HCT116 (cell line): ENCODE data around the gene PPM1H.

Experiments
- EZH2 ChIP-seq: fragments of 200-600 bp; sonication (generic); IDR thresholded peaks from 2 replicates; pipeline ENCODE4 v1.6.1; 2017; ENCODE audit warnings: antibody characterized with exemption, mixed run types
- YY1 ChIP-seq: IDR thresholded peaks from 2 replicates; pipeline ENCODE4 v1.6.1; 2011; ENCODE audit warnings: low read length, low read depth, moderate library complexity, mild to moderate bottlenecking; ENCODE audit not compliant: insufficient replicate concordance; ENCODE audit errors: extremely low read depth
- TF ChIP-seq, protein P1 (sequence below), 3 experiments: fragments of 200-600 bp in 1 of 3; sonication (generic) in 1 of 3; IDR thresholded peaks in 2 of 3; conservative IDR thresholded peaks in 1 of 3; 2 replicates each; pipeline ENCODE4 v1.5.1; 2012 to 2017; ENCODE audit warnings: low read depth in 2 of 3, low read length in 2 of 3, antibody characterized with exemption in 1 of 3, borderline replicate concordance in 1 of 3, control low read depth in 1 of 3, mild to moderate bottlenecking in 1 of 3, mixed read lengths in 1 of 3, mixed run types in 1 of 3, moderate library complexity in 1 of 3; ENCODE audit not compliant: insufficient read depth in 1 of 3

DNA sequence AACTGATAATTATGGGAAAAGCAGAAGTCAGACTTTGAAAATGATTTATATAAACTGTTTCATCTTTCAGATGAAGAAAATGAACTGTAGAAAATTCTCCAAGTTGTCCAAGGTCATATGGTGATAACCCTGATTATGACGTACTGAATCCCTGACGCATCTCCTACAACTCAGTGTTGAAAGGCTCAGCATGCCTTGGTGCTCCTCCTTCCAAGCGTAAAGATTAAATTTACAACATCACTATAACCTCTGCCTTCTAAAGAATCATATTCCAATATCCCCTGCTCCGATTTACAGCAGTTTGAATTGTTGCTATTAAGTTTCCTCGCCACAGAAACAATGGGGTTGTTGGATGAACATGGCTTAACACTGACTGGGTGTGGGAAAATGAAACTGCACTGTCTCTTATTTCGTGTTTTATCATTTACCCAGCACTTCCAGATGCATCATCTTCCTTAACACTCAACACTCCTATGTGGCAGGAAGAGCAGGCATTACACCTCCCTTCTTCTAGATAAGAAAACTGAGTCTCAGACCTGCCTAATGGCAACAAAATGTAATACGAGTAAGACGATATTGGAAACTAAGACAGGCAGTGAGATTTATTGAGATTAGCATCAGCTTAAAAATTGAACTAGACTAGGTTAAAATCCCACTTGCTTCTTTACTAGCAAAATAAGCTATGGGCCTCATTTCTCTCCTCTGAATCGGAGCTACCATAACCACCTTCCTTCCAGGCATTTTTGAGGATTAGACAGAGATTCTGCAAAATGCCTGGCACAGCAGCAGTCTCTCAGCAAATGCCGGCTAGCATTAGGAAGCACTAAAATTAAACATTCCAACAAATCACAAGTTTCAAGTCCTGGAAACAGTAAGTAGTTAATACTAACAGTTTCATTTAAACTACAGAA is 74.2 kb downstream of the PPM1H start:
- TF ChIP-seq, protein P1, sequence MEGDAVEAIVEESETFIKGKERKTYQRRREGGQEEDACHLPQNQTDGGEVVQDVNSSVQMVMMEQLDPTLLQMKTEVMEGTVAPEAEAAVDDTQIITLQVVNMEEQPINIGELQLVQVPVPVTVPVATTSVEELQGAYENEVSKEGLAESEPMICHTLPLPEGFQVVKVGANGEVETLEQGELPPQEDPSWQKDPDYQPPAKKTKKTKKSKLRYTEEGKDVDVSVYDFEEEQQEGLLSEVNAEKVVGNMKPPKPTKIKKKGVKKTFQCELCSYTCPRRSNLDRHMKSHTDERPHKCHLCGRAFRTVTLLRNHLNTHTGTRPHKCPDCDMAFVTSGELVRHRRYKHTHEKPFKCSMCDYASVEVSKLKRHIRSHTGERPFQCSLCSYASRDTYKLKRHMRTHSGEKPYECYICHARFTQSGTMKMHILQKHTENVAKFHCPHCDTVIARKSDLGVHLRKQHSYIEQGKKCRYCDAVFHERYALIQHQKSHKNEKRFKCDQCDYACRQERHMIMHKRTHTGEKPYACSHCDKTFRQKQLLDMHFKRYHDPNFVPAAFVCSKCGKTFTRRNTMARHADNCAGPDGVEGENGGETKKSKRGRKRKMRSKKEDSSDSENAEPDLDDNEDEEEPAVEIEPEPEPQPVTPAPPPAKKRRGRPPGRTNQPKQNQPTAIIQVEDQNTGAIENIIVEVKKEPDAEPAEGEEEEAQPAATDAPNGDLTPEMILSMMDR (IDR thresholded peaks at IDR 0.05 in 2 of 3, conservative IDR thresholded peaks at IDR 0.05 in 1 of 3; ENCODE audit: borderline replicate concordance in 1 of 3, insufficient read depth in 1 of 3, low read depth in 2 of 3, low read length in 2 of 3), result no peak
- TF ChIP-seq EZH2 (no peak), YY1 (no peak)
